SIG-M5 treated with dmso at 0.1 percent for 504 hours (cell line): Measurements from ENCODE around the gene TSPYL2.
A peak's percentile ranks its signal among the peaks of the same experiment; 100 is the strongest.

ENCODE experiments used
- DNase-seq: peaks from one replicate; lab custom pipeline; 2025; ENCODE audit not compliant: unreplicated experiment; lab: John Stamatoyannopoulos, UW

Gene TSPYL2

GRCh38 chrX:53081925-53082772 lies at the start of gene TSPYL2:
TSPYL2 (plus strand) TSS chrX:53082367; CDS start chrX:53082499, 132 bp downstream.
- peak; percentile 93 for DNase-seq

GRCh38 chrX:53036149-53036548 lies 46.0 kb upstream of the TSPYL2 start:
- no peak for DNase-seq

- DNase-seq, result no peak
These were observed 42.9 kb upstream of the TSPYL2 start for GRCh38 chrX:53039236-53039635.

- DNase-seq, result no peak
These were observed 37.2 kb upstream of the TSPYL2 start for GRCh38 chrX:53044995-53045394.

- DNase-seq, result no peak
These were observed 34.9 kb upstream of the TSPYL2 start for GRCh38 chrX:53047228-53047627.

- DNase-seq, result no peak
These were observed 33.7 kb upstream of the TSPYL2 start, which contains the start of gene GPR173 for GRCh38 chrX:53048169-53049126. GPR173 (plus strand) TSS chrX:53048789; CDS start chrX:53076622, 27,833 bp downstream.

- DNase-seq, result no peak
These were observed 33.0 kb upstream of the TSPYL2 start for GRCh38 chrX:53049127-53049517.

GRCh38 chrX:53050841-53051240 lies 31.3 kb upstream of the TSPYL2 start:
- DNase-seq, result no peak

- DNase-seq, result no peak
These were observed 26.8 kb upstream of the TSPYL2 start for GRCh38 chrX:53055244-53055849.

GRCh38 chrX:53056292-53056691 lies 25.9 kb upstream of the TSPYL2 start:
- DNase-seq, result no peak

- no peak for DNase-seq
These were observed 17.1 kb upstream of the TSPYL2 start for GRCh38 chrX:53065104-53065503.

GRCh38 chrX:53071064-53071463 lies 11.1 kb upstream of the TSPYL2 start:
- no peak for DNase-seq

GRCh38 chrX:53071604-53072417 lies 10.4 kb upstream of the TSPYL2 start:
- peak; percentile 59 for DNase-seq

- DNase-seq, result peak; percentile 53
These were observed 9.6 kb upstream of the TSPYL2 start for GRCh38 chrX:53072418-53073114.

GRCh38 chrX:53073115-53073586 lies 9.0 kb upstream of the TSPYL2 start:
- DNase-seq, result no peak

- DNase-seq, result no peak
These were observed 7.2 kb upstream of the TSPYL2 start for GRCh38 chrX:53075011-53075410.

- DNase-seq, result no peak
These were observed 5.5 kb upstream of the TSPYL2 start for GRCh38 chrX:53076671-53077070.

- DNase-seq, result no peak
These were observed 4.7 kb upstream of the TSPYL2 start for GRCh38 chrX:53077207-53078197.
